HG03469 (cell line): ENCODE results near the gene SLC9A3.

Source experiments
- ATAC-seq: cut with Tn5 transposase; IDR thresholded peaks from one replicate; pipeline ENCODE4 v1.9.1; 2021; ENCODE audit warnings: mild to moderate bottlenecking, moderate library complexity, moderate number of reproducible peaks; ENCODE audit not compliant: unreplicated experiment

SLC9A3 gene

DNA sequence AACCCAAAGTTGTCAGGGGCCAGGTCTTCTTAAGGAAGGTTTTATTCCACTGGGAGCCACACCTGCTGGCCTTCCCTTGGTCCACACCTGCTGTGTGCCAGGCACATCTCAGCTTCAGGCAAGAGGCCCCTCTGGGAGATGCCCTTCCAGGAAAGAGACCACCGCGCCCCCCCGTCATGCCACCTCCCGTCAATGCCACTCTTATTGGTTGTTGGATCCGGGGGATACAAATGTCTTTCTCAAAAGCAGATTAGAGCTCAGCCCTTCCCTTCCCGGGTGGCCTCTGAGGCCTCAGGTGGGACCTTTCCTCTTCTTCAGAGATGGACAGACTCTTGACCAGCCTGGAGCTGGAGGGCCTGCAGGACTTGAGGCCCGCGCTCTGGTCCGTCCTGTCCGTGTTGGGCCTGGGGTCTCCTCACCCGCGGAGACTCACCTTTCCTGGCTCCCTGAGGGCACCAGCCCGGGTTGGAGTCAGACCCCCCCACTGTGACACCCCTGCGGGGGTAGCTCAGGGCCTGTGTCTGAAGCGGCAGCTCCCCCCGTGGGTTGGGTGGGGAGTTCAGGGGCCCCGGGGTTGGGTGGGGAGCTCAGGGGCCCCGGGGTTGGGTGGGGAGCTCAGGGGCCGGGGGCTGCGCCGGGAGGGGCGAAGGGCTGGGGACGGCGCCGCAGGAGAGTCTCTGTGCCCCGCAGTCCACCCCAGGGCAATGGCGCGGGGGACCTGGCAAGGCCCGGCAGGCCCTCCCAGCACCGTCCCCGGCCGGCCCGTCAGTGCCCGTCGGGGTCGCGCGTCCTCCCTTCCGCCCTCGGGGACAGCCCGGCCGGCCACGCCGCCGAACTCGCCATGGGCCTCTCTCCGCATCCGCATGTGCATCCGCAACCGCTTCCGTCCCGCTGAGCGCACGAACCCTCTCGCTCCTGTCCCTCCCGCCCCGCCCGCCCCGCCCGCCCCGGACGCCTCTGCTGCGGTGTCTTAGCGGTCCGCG lies 3.7 kb upstream of the SLC9A3 start:
- ATAC-seq: no peak

DNA sequence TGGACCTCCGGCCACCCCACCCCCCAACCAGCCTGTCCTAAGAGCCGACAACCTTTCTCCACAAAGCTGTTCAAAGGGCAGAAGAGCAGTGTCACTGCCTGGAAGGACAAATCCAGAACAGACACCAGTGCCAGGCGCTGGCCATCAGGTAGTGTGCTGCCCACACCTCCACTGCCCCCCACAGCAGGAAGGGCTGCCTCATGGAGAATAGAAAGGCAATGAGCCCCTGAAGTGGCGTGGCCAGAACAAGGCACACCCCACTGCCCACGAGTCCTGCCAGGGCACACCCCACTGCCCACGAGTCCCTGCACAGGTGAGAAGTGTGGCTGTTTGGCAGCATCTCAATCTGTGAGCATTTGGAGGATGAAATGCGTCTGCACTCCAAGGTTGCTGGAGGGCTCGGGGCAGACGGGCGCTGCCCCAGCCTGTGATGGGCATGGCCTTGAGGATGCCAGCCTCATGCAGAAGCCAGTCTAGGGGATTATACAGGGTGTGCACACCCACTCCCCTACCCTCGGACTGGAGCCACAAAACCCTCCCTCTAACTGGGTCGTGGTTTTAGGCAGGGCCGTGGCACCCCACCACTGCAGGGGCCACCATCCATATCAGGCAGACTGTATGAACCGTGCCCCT lies 2.3 kb upstream of the SLC9A3 start:
- ATAC-seq: no peak

DNA sequence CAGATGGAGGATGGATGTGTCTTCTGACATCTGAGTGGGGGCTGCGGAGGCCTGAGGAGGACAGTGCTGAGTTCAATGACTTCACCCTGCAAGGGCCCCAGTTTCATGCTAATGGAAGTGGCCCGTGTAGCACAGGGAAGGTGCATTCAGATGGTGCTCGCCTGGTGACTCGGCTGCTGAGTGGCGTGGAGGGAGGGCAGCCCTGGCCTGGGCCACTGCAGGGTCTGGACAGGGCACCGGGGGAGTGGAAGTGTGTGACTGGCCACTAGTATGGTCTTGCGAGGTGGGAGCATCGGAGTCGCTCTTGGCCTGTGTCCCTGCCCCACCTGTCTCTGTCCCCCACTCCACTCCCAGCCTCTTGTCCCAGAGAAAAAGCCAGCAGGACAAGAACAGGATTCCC lies 1.7 kb upstream of the SLC9A3 start:
- ATAC-seq: no peak

GRCh38 chr5:524973-525761 lies 918 bp upstream of the SLC9A3 start:
- no peak for ATAC-seq

GRCh38 chr5:523441-524222 lies 617 bp downstream of the SLC9A3 start:
- ATAC-seq: no peak

- ATAC-seq: no peak
Measured at GRCh38 chr5:522899-523440, 1.3 kb downstream of the SLC9A3 start.

GRCh38 chr5:522116-522515 lies 2.1 kb downstream of the SLC9A3 start:
- no peak for ATAC-seq

DNA sequence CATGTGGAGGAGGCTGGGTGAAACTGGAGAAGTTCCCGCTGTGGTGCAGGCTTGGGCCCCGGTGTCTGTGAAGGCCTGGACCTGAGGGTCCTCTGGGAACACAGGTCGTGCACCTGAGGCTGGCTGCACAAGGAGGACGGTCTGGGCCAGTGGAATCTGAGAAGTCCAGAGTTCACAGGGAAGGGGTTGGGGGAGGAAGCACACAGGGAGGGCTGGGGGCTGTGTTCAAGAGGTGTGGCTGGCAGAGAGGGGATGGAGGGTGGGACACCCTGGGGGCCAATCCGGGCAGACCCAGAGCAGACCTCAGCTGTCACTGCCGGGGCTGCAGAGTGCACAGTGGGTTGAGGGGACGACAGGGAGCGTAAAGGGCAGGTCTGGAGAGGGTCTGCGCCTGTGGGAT lies 2.6 kb downstream of the SLC9A3 start:
- ATAC-seq: no peak

- no peak for ATAC-seq
Measured at GRCh38 chr5:520850-521226, 3.4 kb downstream of the SLC9A3 start.

DNA sequence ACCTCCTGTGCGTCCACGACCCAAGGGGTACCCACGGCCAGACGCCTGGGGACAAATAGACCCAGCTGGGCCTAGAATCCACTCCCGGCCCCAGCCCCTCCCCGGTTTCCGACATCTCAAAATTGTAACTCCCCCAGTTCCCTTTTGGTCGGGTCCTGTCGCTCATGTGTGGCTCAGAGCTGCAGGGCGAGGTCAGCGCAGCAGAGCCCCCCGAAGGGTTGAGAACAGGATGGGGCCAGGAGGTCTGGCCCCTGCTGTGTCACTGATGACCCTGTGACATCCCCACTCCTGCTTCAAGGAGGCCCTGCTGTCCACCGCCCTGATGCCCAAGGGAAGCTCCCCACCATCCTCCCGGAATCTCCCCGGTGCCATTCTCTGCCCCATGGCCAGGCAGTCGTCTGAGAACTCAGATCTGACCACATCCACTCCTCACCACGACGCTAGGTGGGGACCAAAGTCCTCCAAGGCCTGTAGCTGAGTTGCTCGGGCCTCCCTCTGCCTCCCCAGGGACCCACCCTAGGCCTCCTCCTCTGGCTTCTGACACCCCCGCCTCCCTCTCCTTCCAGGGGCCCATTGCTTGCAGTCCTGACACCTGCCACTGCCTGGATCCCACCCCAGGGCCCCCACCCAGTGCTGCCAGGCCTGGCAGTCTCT lies 3.9 kb downstream of the SLC9A3 start:
- no peak for ATAC-seq

DNA sequence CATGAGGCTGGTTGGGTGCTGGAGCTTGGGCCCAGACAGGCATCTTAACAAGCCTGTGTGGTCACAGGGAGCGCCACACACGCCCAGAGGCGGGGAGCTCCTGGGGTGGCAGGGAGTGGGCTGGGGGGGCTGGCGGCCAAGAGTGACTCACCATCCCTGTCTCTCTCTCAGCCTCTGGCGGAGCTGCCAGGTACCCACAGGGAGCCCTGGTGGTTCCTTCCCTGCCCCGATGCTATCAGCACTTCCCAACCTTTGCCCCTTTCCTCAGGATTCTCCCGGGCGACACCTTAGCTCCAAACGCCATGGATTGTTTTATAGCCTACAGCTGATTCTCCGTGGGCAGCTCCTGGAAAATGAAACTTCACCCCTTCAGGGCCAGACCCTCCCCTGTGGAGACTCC lies 5.5 kb downstream of the SLC9A3 start:
- no peak for ATAC-seq

DNA sequence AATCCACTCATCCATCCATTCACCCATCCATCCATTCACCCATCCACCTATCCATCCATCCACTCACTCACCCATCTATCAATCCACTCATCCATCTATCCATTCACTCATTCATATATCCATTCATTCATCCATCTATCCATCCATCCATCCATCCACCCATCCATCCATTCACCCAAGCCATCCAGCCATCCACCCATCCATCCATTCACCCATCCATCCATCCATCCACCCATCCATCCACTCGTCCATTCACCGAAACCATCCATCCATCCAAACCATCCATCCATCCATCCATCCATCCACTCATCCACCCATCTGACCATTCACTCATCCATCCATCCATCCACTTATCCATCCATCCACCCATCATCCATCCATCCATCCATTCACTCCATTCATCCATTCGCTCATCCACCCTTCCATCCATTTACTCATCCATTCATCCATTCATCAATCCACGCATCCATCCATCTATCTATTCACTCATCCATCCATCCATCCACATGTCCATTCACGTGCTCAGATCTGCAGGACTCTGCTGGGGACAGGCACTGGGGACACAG lies 6.6 kb downstream of the SLC9A3 start:
- no peak for ATAC-seq

GRCh38 chr5:516980-517379 lies 7.3 kb downstream of the SLC9A3 start:
- ATAC-seq: no peak

DNA sequence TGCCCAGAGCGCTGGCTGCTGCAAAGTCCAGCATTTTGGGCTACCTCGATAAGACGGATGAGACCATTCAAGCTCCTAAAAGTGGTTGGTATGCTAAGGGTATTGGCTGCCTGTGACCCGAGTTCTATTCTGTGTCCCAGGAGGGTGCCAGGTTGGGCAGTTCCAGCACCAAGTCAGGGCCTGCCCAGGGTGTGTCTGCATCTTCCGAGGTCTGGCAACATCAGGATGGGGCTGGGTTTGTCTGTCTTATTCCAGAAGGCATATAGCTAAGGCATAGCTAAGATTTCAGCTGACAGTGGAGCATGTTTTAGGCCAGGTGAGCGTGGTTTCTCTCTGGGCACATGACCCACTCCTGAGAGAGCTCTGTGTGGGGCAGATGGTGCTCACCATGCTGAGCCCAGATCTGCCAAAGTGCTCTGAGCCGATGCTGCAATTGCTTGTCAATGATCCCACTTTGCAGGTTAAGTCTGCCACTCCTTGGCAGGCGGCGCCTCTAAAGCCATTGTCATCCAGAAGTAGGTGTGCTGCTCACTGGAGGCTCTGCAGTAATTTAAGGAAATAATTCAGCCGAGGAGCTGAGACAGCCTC lies 7.8 kb downstream of the SLC9A3 start:
- no peak for ATAC-seq

GRCh38 chr5:515273-515836 lies 8.9 kb downstream of the SLC9A3 start:
- no peak for ATAC-seq

GRCh38 chr5:514673-515072 lies 9.6 kb downstream of the SLC9A3 start:
- no peak for ATAC-seq

- no peak for ATAC-seq
Measured at GRCh38 chr5:514101-514485, 10.2 kb downstream of the SLC9A3 start.

DNA sequence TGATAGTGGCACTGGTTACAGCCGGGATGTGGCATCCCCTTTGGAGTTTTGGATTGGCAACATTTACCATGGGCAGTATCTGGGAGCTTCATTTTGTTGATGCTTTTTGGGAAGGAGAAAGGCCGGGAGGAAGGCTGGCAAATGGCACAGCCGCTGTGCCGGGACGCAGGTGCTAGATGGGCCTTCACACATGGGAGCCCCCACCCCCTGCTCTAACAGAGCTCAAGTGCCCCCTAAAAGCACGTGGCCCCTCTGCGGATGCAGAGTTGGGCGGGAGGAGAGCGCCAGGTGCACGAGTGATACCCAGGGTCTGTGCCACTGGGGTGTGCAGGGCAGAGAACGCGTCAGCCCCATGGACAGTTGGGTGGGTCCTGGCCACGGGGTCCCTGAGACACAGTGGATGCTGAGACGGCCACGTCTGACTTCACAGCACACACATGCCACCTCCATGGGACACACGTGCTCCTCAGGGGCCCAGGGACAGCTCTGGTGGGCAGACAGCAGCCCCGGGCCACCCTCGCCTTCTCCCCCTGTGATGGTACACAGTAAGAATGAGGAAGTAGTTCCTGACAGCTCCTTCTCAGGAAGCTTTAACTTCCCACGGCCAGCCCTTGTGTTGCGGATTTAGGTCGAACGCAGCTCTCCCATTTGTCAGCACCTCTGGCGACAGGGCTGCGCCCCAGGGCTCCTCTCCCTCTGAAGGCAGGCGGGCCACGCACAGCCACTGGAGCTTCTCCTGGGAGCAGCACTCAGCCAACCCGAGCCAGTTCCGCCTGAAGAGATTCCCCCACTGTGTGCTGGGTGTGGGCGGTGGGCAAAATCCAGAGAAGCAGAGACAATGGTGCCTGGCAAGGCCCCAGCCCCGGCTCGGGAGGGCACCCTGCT lies 10.8 kb downstream of the SLC9A3 start:
- no peak for ATAC-seq
